H1 (cell line): Measurements from ENCODE around the gene CTSC. TPM values are rescaled to one million over a fixed set of nuclear protein-coding genes. Genes with fewer than 3 reads are reported as not detected.

Source experiments
- CTCF ChIA-PET: fragments of 300-600 bp; sonication (Branson Sonifier 250); formaldehyde crosslinking; loops from one replicate; lab custom pipeline; 2021; ENCODE audit not compliant: partially characterized antibody; lab: Charles Lee
- POLR2A ChIA-PET: fragments of 300-600 bp; sonication (Branson Sonifier 250); formaldehyde crosslinking; loops from one replicate; lab custom pipeline; 2021; ENCODE audit warnings: inconsistent platforms; ENCODE audit not compliant: partially characterized antibody; lab: Charles Lee
- DNase-seq, 2 experiments: peaks; one replicate each; pipeline versions ENCODE4 v3.0.0 to v3.0.0-alpha.2; 2010 to 2022; ENCODE audit warnings: low spot score in 2 of 2, low read depth in 1 of 2, mixed read lengths in 1 of 2
- FAIRE-seq: peaks from 2 replicates; lab custom pipeline; 2011; peaks lifted over from hg19 to GRCh38; lab: Jason Lieb, UNC
- H2AFZ ChIP-seq: 2 replicates; pipeline ENCODE4 v1.8.1; 2012; ENCODE audit warnings: low read length, inconsistent platforms
- H2AK5ac ChIP-seq: 2 replicates; pipeline ENCODE4 v1.6.1; 2013; ENCODE audit warnings: low read depth, low read length
- H2BK120ac ChIP-seq: replicated peaks from 2 replicates; pipeline ENCODE3; 2013; ENCODE audit warnings: low read depth, low read length, inconsistent platforms
- H2BK12ac ChIP-seq: 2 replicates; pipeline ENCODE4 v1.6.1; 2013; ENCODE audit warnings: low read depth, low read length
- H2BK15ac ChIP-seq: 2 replicates; pipeline ENCODE4 v1.6.1; 2013; ENCODE audit warnings: low read length
- H2BK20ac ChIP-seq: 2 replicates; pipeline ENCODE4 v1.6.1; 2013; ENCODE audit warnings: low read length
- H2BK5ac ChIP-seq: 2 replicates; pipeline ENCODE4 v1.6.1; 2013; ENCODE audit warnings: low read depth, low read length
- H3K14ac ChIP-seq: 2 replicates; pipeline ENCODE4 v1.6.1; 2013; ENCODE audit warnings: inconsistent platforms; ENCODE audit not compliant: insufficient read length
- H3K18ac ChIP-seq: 2 replicates; pipeline ENCODE4 v1.6.1; 2013; ENCODE audit warnings: low read length; ENCODE audit errors: extremely low read depth
- H3K23ac ChIP-seq: 2 replicates; pipeline ENCODE4 v1.6.1; 2013; ENCODE audit warnings: inconsistent platforms; ENCODE audit not compliant: insufficient read length
- H3K23me2 ChIP-seq: 2 replicates; pipeline ENCODE4 v1.6.1; 2013; ENCODE audit warnings: low read depth, low read length
- H3K27ac ChIP-seq: 2 replicates; pipeline ENCODE4 v1.6.1; 2011; ENCODE audit warnings: low read depth, low read length, inconsistent platforms
- H3K27me3 ChIP-seq, 4 experiments: replicated peaks in 1 of 4; 1 replicate in 1 of 4; 2 replicates in 3 of 4; pipeline versions ENCODE4 v1.6.1 to v1.8.1; 2011 to 2013; ENCODE audit warnings: low read length in 3 of 4, mild to moderate bottlenecking in 3 of 4, inconsistent platforms in 2 of 4, mixed read lengths in 2 of 4, moderate library complexity in 1 of 4; ENCODE audit not compliant: control insufficient read depth in 3 of 4, insufficient read depth in 3 of 4; ENCODE audit errors: extremely low read depth in 1 of 4
- H3K36me3 ChIP-seq, 4 experiments: 2 replicates each; pipeline versions ENCODE4 v1.6.1 to v1.8.1; 2011 to 2013; ENCODE audit warnings: mild to moderate bottlenecking in 4 of 4, low read length in 3 of 4, moderate library complexity in 2 of 4, control low read depth in 1 of 4, inconsistent platforms in 1 of 4; ENCODE audit not compliant: insufficient read depth in 4 of 4, control insufficient read depth in 2 of 4
- H3K4ac ChIP-seq: replicated peaks from 2 replicates; pipeline ENCODE3; 2013; ENCODE audit warnings: low read length, low read depth, mixed read lengths, inconsistent platforms; ENCODE audit not compliant: insufficient read length
- H3K4me1 ChIP-seq, 4 experiments: replicated peaks in 1 of 4; 1 replicate in 1 of 4; 2 replicates in 3 of 4; pipeline versions ENCODE4 v1.6.1 to v1.8.1; 2011 to 2013; ENCODE audit warnings: low read length in 3 of 4, inconsistent platforms in 2 of 4, mixed read lengths in 1 of 4; ENCODE audit not compliant: insufficient read depth in 4 of 4, control insufficient read depth in 3 of 4
- H3K4me2 ChIP-seq, 2 experiments: 2 replicates each; pipeline versions ENCODE4 v1.6.1 to v1.8.1; 2011 to 2013; ENCODE audit warnings: low read depth in 2 of 2, low read length in 2 of 2, control low read depth in 1 of 2, inconsistent platforms in 1 of 2, mild to moderate bottlenecking in 1 of 2; ENCODE audit not compliant: insufficient read depth in 1 of 2
- H3K4me3 ChIP-seq, 4 experiments: fragments of 200-600, 300-600 bp in 1 of 4; sonication (generic), shearing (Covaris generic), sonication (Bioruptor Twin) in 1 of 4; 2 replicates each; pipeline versions ENCODE4 v1.5.1 to v1.8.1; 2011 to 2016; ENCODE audit warnings: low read length in 4 of 4, low read depth in 3 of 4, control low read depth in 2 of 4, inconsistent platforms in 2 of 4, mild to moderate bottlenecking in 2 of 4, mixed read lengths in 1 of 4, moderate library complexity in 1 of 4; ENCODE audit not compliant: insufficient read depth in 2 of 4; ENCODE audit errors: extremely low read depth in 1 of 4
- H3K56ac ChIP-seq: replicated peaks from 2 replicates; pipeline ENCODE3; 2013; ENCODE audit warnings: low read depth, mild to moderate bottlenecking, mixed read lengths, low read length, inconsistent platforms; ENCODE audit not compliant: insufficient read length
- H3K79me1 ChIP-seq: 2 replicates; pipeline ENCODE4 v1.6.1; 2013; ENCODE audit warnings: low read depth, low read length, control low read depth
- H3K79me2 ChIP-seq, 2 experiments: 2 replicates each; pipeline versions ENCODE4 v1.6.1 to v1.8.1; 2012 to 2013; ENCODE audit warnings: low read length in 2 of 2, mild to moderate bottlenecking in 2 of 2, inconsistent platforms in 1 of 2; ENCODE audit not compliant: insufficient read depth in 2 of 2, control insufficient read depth in 1 of 2
- H3K9ac ChIP-seq, 4 experiments: replicated peaks in 1 of 4; 1 replicate in 1 of 4; 2 replicates in 3 of 4; pipeline versions ENCODE4 v1.6.1 to v1.8.1; 2011 to 2013; ENCODE audit warnings: low read depth in 3 of 4, low read length in 3 of 4, control low read depth in 2 of 4, mild to moderate bottlenecking in 2 of 4, moderate library complexity in 2 of 4, inconsistent platforms in 1 of 4; ENCODE audit errors: extremely low read depth in 1 of 4
- H3K9me3 ChIP-seq, 2 experiments: 2 replicates each; pipeline versions ENCODE4 v1.6.1 to v1.8.1; 2012 to 2013; ENCODE audit warnings: mild to moderate bottlenecking in 2 of 2, moderate library complexity in 2 of 2, control low read depth in 1 of 2, inconsistent platforms in 1 of 2, low read depth in 1 of 2, low read length in 1 of 2, mixed read lengths in 1 of 2; ENCODE audit not compliant: insufficient read depth in 2 of 2
- H4K20me1 ChIP-seq, 2 experiments: replicated peaks in 1 of 2; 2 replicates each; pipeline versions ENCODE3 to v1.8.1; 2011 to 2013; ENCODE audit warnings: inconsistent platforms in 2 of 2, low read length in 2 of 2, mild to moderate bottlenecking in 1 of 2; ENCODE audit not compliant: insufficient read depth in 2 of 2, control insufficient read depth in 1 of 2
- H4K5ac ChIP-seq: 2 replicates; pipeline ENCODE4 v1.6.1; 2013; ENCODE audit warnings: low read length, low read depth, mixed read lengths, inconsistent platforms; ENCODE audit not compliant: insufficient read length
- H4K8ac ChIP-seq: 2 replicates; pipeline ENCODE4 v1.8.0; 2013; ENCODE audit warnings: mild to moderate bottlenecking, moderate library complexity, low read length, inconsistent platforms; ENCODE audit not compliant: insufficient read depth; ENCODE audit errors: extremely low read depth
- H4K91ac ChIP-seq: replicated peaks from 2 replicates; pipeline ENCODE3; 2013; ENCODE audit warnings: low read length, mixed read lengths, inconsistent platforms; ENCODE audit not compliant: insufficient read length
- BRCA1 ChIP-seq: IDR thresholded peaks from 2 replicates; pipeline ENCODE4 v1.6.1; 2012; ENCODE audit warnings: low read depth, low read length, improper control_type of control experiment
- GABPA ChIP-seq: IDR thresholded peaks from 2 replicates; pipeline ENCODE4 v1.6.1; 2011; ENCODE audit warnings: mild to moderate bottlenecking, low read length, moderate library complexity, borderline replicate concordance; ENCODE audit not compliant: insufficient read depth
- JUN ChIP-seq: IDR thresholded peaks from 2 replicates; pipeline ENCODE4 v1.6.1; 2011; ENCODE audit warnings: low read depth, mild to moderate bottlenecking, improper control_type of control experiment, low read length
- NRF1 ChIP-seq: IDR thresholded peaks from 2 replicates; pipeline ENCODE4 v1.6.1; 2011; ENCODE audit warnings: mild to moderate bottlenecking, low read depth, low read length, improper control_type of control experiment
- SIRT6 ChIP-seq: IDR thresholded peaks from one replicate; pipeline ENCODE4 v1.7.1; 2012; ENCODE audit warnings: low read length, inconsistent platforms
- YY1 ChIP-seq: IDR thresholded peaks from 2 replicates; pipeline ENCODE4 v1.6.1; 2011; ENCODE audit warnings: low read depth, mild to moderate bottlenecking, low read length
- WGBS, 2 experiments: shearing (Covaris generic) in 1 of 2; methylation state at CpG; one replicate each; pipeline versions ENCODE4 v1.1.6 to v1.1.7; 2013 to 2015; ENCODE audit warnings: low lambda C conversion rate in 2 of 2, mixed read lengths in 2 of 2, inconsistent platforms in 1 of 2, low coverage in 1 of 2, missing lambda C conversion rate in 1 of 2; ENCODE audit not compliant: insufficient replicate concordance in 2 of 2, insufficient coverage in 1 of 2, insufficient read length in 1 of 2; ENCODE audit errors: extremely low coverage in 1 of 2, missing lambda C conversion rate in 1 of 2; 5-methylcytosine and 5-hydroxymethylcytosine counted together
- polyA plus RNA-seq, 7 experiments: library from polyadenylated mRNA; depleted of rRNA in 3 of 7; stranded (reverse) in 5 of 7; unstranded in 2 of 7; fragments of >200 nt in 5 of 7; fragments of 200-250 nt in 2 of 7; gene quantifications; 1 replicate in 5 of 7; 2 replicates in 1 of 7; 4 replicates in 1 of 7; pipeline versions ENCODE4 v1.2.1 to v1.2.3, GENCODE V29; 2011 to 2013; ENCODE audit warnings: missing spikeins in 2 of 7, mixed read lengths in 2 of 7
- total RNA-seq: library from RNA; stranded (reverse); fragmentation: NEBNext Ultra II Directional; extraction: Animal tissue kit (Norgen Biotek cat#: 25700); gene quantifications from 2 replicates; pipeline ENCODE4 v1.2.1, GENCODE V29; 2021

The CTSC gene
- total and polyA plus RNA-seq, 2 of the 8 experiments (the other 6 are each of a cell fraction or from before 2014, with no cell fraction given): 347 to 369 TPM

DNA sequence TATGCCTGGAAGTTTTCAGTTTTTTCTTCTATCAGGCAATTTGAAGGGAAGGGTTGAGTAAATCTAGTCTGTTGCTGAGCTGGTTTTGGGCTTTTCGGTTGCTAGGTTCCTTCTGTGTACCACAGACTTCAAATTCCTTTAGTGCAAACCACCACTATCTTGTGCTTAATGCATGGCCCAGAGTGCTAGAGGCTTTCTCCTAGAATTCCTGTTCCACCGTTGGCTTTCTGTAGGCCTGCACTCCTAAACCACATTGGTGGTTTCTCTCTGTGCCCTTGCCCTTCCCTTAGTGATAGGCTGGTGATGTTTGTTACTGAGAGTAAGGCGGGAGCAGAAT, 47.1 kb upstream of the CTSC start:
- Histone ChIP-seq H3K23me2 (no peaks in the 10 kb centered on the region), H3K56ac (no peak overlapping the region), H3K14ac (no peak overlapping the region), H2BK120ac (no peak overlapping the region), H3K79me1 (no peaks in the 10 kb centered on the region), H3K36me3 (no peaks in the 10 kb centered on the region), H4K8ac (no peak overlapping the region), H4K5ac (no peak overlapping the region), H3K9ac (no peak overlapping the region), H3K4me1 (no peaks in the 10 kb centered on the region), H3K79me2 (no peaks in the 10 kb centered on the region), H2AFZ (no peak overlapping the region; the same call in 1 of the 2 replicates), H2BK20ac (no peak overlapping the region), H2BK5ac (no peak overlapping the region), H3K18ac (no peak overlapping the region), H4K20me1 (no peaks in the 10 kb centered on the region), H2BK12ac (no peak overlapping the region), H3K27ac (no peak overlapping the region), H3K23ac (no peak overlapping the region), H3K4me2 (no peak overlapping the region), H3K27me3 (no peaks in the 10 kb centered on the region), H3K9me3 (no peaks in the 10 kb centered on the region), H4K91ac (no peak overlapping the region), H3K4ac (no peak overlapping the region), H3K4me3 (no peak overlapping the region), H2BK15ac (no peak overlapping the region), H2AK5ac (no peak overlapping the region)
- no peak for TF ChIP-seq YY1
- no peak for TF ChIP-seq JUN
- TF ChIP-seq GABPA: no peak
- TF ChIP-seq BRCA1: no peak
- TF ChIP-seq SIRT6: no peak
- TF ChIP-seq NRF1: no peak
- no peak for DNase-seq
- FAIRE-seq: no peak
- CTCF ChIA-PET: interaction anchor here (1.5 to 1.6 kb wide), 2 partner anchors 100 to 168 kb away, joined by 3 to 4 read pairs; no protein-coding TSS in a partner anchor
- 91% methylated on average over 3 of the region's 3 CpGs; no CpG with 5 or more reads in 1 of the 2 experiments for WGBS, 2 experiments
- POLR2A ChIA-PET: interaction anchor here (1.1 kb wide), 1 partner anchor 19 kb away, joined by 4 read pairs; no protein-coding TSS in a partner anchor
